CD4-positive, alpha-beta T cell treated with Interleukin-10 for 1 hour (primary cell): Measurements from ENCODE around the gene HAAO.
"Not testable (repeated sequence)": the region's sequence is repeated elsewhere in the genome, so short reads cannot be mapped to it uniquely, and the experiment has no call there.

ENCODE experiments used
- DNase-seq: peaks from one replicate; pipeline ENCODE4 v3.0.0-alpha.2; 2020

The HAAO gene

GRCh38 chr2:42743659-42743990 is 48.8 kb downstream of the HAAO start:
- no peak for DNase-seq

GRCh38 chr2:42742740-42743658 is 49.4 kb downstream of the HAAO start:
- no peak for DNase-seq

GRCh38 chr2:42741140-42741539 is 51.2 kb downstream of the HAAO start:
- no peak for DNase-seq

- DNase-seq, result no peak
Measured at GRCh38 chr2:42736598-42737322, 55.6 kb downstream of the HAAO start.

- DNase-seq, result no peak
Measured at GRCh38 chr2:42733852-42734251, 58.5 kb downstream of the HAAO start.

- not testable (repeated sequence) for DNase-seq
Measured at GRCh38 chr2:42731316-42731715, 61.1 kb downstream of the HAAO start.

- no peak for DNase-seq
Measured at GRCh38 chr2:42726680-42727079, 65.7 kb downstream of the HAAO start.

- DNase-seq, result no peak
Measured at GRCh38 chr2:42725657-42726056, 66.7 kb downstream of the HAAO start.

- DNase-seq, result no peak
Measured at GRCh38 chr2:42724886-42725285, 67.5 kb downstream of the HAAO start.

- no peak for DNase-seq
Measured at GRCh38 chr2:42723465-42723864, 68.9 kb downstream of the HAAO start.

- peak; percentile 28 for DNase-seq
Measured at GRCh38 chr2:42722320-42723190, 69.8 kb downstream of the HAAO start.

GRCh38 chr2:42721898-42722297 is 70.5 kb downstream of the HAAO start:
- DNase-seq, result no peak
